ENCODE data around the gene SDCCAG8. TPM values are rescaled to one million over a fixed set of nuclear protein-coding genes. Genes with fewer than 3 reads are reported as not detected.

SDCCAG8 gene
- total and polyA plus RNA-seq, 10 donors: 14.8 to 79.3 (median 46.5) TPM

DNA sequence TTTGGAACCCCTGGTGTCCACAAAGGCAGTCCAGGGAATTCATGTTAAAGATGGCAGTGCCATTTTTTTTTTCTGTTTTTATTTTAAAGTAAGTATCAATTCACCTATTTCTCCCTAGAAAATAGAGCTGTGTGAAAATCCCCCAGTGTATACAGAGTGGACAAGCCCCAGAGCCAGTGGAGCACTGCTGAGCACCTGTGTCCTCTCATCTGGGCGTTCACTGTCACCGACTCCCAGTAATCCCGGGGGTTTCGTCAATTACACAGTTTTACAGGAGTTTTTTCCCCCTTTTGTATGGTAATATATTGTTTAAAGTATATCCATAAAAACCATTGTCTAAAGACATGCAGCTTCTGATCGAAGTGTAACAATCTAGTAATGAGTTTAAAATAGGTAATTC is 175.8 kb downstream of the SDCCAG8 start:
- Histone ChIP-seq H3K4me1 (no peaks in the 10 kb centered on the region), H3K36me3 (peaks cover 0 to 48% (median 9%) of the 10 kb centered on the region in 6 donors), H3K4me3 (no peak overlapping the region), H3K27me3 (replicated peaks in 1 of 7) (no peaks in the 10 kb centered on the region), H3K27ac (no peak overlapping the region), H3K9me3 (no peaks in the 10 kb centered on the region)
- intact Hi-C loops (cut with DNase I; ENCODE audit: low total_unique reads): no loop called here
- TF ChIP-seq CTCF (IDR thresholded peaks at IDR 0.05 in 8 of 11, conservative IDR thresholded peaks at IDR 0.05 in 3 of 11) (no peak), POLR2AphosphoS5 (IDR thresholded peaks at IDR 0.05) (no peak), POLR2A (IDR thresholded peaks at IDR 0.05) (no peak)
- DNase-seq: no peak
- WGBS, 5 donors: 85 to 98% (median 96%) methylated on average over 5 of the region's 5 CpGs

DNA sequence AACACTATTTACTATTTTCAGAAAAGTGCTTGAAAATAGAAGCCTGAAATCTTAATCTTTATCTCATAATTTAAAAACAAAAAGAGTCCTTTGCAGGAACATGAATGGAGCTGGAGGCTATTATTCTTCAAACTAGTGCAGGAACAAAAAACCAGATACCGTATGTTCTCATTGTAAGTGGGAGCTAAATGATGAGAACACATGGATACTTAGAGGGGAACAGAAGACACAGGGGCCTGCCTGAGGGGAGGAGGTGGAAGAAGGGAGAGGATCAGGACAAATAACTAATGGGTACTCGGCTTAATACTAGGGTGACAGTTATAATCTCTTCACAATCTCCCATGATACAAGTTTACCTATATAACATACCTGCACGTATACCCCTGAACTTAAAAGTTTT is 176.3 kb downstream of the SDCCAG8 start:
- Histone ChIP-seq H3K4me3 (no peak overlapping the region), H3K27me3 (replicated peaks in 1 of 7) (no peaks in the 10 kb centered on the region), H3K36me3 (peaks cover 0 to 44% (median 6%) of the 10 kb centered on the region in 6 donors), H3K9me3 (no peaks in the 10 kb centered on the region), H3K27ac (no peak overlapping the region), H3K4me1 (no peaks in the 10 kb centered on the region)
- intact Hi-C loops (cut with DNase I; ENCODE audit: low total_unique reads): no loop called here
- 79 to 99% (median 93%) methylated on average over 3 of the region's 3 CpGs for WGBS, 5 donors
- TF ChIP-seq POLR2AphosphoS5 (IDR thresholded peaks at IDR 0.05) (no peak), CTCF (IDR thresholded peaks at IDR 0.05 in 8 of 11, conservative IDR thresholded peaks at IDR 0.05 in 3 of 11) (no peak), POLR2A (IDR thresholded peaks at IDR 0.05) (no peak)
- no peak for DNase-seq

- Histone ChIP-seq H3K27ac (no peak overlapping the region), H3K9me3 (no peaks in the 10 kb centered on the region), H3K36me3 (peaks cover 0 to 38% (median 2%) of the 10 kb centered on the region in 6 donors), H3K4me1 (no peaks in the 10 kb centered on the region), H3K27me3 (replicated peaks in 1 of 7) (no peaks in the 10 kb centered on the region), H3K4me3 (no peak overlapping the region)
- no peak for TF ChIP-seq POLR2A (IDR thresholded peaks at IDR 0.05)
- no peak for TF ChIP-seq CTCF (IDR thresholded peaks at IDR 0.05 in 8 of 11, conservative IDR thresholded peaks at IDR 0.05 in 3 of 11)
- no peak for TF ChIP-seq POLR2AphosphoS5 (IDR thresholded peaks at IDR 0.05)
- no peak for DNase-seq
- intact Hi-C loops (cut with DNase I; ENCODE audit: low total_unique reads): no loop called here
- 80 to 94% (median 88%) methylated on average over 8 of the region's 8 CpGs for WGBS, 5 donors
These were observed 178.0 kb downstream of the SDCCAG8 start for GRCh38 chr1:243433737-243434370.

- no peak for DNase-seq
- Histone ChIP-seq H3K4me3 (no peak overlapping the region), H3K27me3 (replicated peaks in 1 of 7) (no peaks in the 10 kb centered on the region), H3K36me3 (peaks cover 0 to 34% (median 2%) of the 10 kb centered on the region in 6 donors), H3K4me1 (no peaks in the 10 kb centered on the region), H3K9me3 (no peaks in the 10 kb centered on the region), H3K27ac (no peak overlapping the region)
- TF ChIP-seq CTCF (IDR thresholded peaks at IDR 0.05 in 8 of 11, conservative IDR thresholded peaks at IDR 0.05 in 3 of 11): no peak
- intact Hi-C loops (cut with DNase I; ENCODE audit: low total_unique reads): no loop called here
- WGBS, 5 donors: 85 to 94% (median 90%) methylated on average over 2 of the region's 2 CpGs
These were observed 178.8 kb downstream of the SDCCAG8 start for GRCh38 chr1:243434594-243434993.

Measured in spleen (tissue), 11 donors.